HEK293 (cell line): ENCODE data around the gene UXS1.

ENCODE experiments used
- CTCF ChIA-PET: fragments of 350-600 bp; formaldehyde crosslinking; extraction: SDS; loops from one replicate; lab custom pipeline; 2021; ENCODE audit warnings: antibody characterized with exemption; lab: Yijun Ruan, JAX
- POLR2A ChIA-PET: fragments of 300-600 bp; formaldehyde crosslinking; extraction: SDS; loops from one replicate; lab custom pipeline; 2020; ENCODE audit warnings: antibody characterized with exemption, inconsistent platforms; lab: Yijun Ruan, JAX
- H3K27ac ChIP-seq: fragments of 200-500 bp; sonication (Bioruptor generic); 2 replicates; pipeline ENCODE4 v1.5.1; 2014; ENCODE audit warnings: low read depth, low read length, control low read depth, inconsistent platforms; ENCODE audit errors: extremely low read depth
- H3K36me3 ChIP-seq, 2 experiments: fragments of 200-500 bp in 1 of 2; sonication (Bioruptor generic) in 1 of 2; 1 replicate in 1 of 2; 2 replicates in 1 of 2; pipeline ENCODE4 v1.5.1; 2014 to 2017; ENCODE audit warnings: inconsistent platforms in 2 of 2, low read length in 2 of 2; ENCODE audit not compliant: control insufficient read depth in 2 of 2, insufficient read depth in 1 of 2
- H3K4me1 ChIP-seq: fragments of 200-500 bp; sonication (Bioruptor generic); 2 replicates; pipeline ENCODE4 v1.5.1; 2014; ENCODE audit warnings: mild to moderate bottlenecking, low read length, inconsistent platforms; ENCODE audit not compliant: control insufficient read depth, insufficient read depth
- H3K4me3 ChIP-seq: 2 replicates; pipeline ENCODE4 v1.5.1; 2011; ENCODE audit warnings: low read depth, mild to moderate bottlenecking, control low read depth, low read length, moderate library complexity
- H3K9me3 ChIP-seq: fragments of 200-500 bp; sonication (Bioruptor generic); 2 replicates; pipeline ENCODE4 v1.5.1; 2014; ENCODE audit warnings: low read depth, low read length, inconsistent platforms; ENCODE audit not compliant: control insufficient read depth, insufficient read depth
- ELK4 ChIP-seq: IDR thresholded peaks from 2 replicates; pipeline ENCODE4 v1.6.1; 2011; ENCODE audit warnings: mild to moderate bottlenecking, low read depth, low read length, borderline replicate concordance
- GLI4 ChIP-seq: fragments of 450-650 bp; formaldehyde crosslinking; IDR thresholded peaks from 2 replicates; pipeline ENCODE4 v1.5.1; 2016; ENCODE audit warnings: missing biosample characterization, missing genetic modification characterization
- KLF10 ChIP-seq: fragments of 450-650 bp; IDR thresholded peaks from 2 replicates; pipeline ENCODE4 v1.5.1; 2018; ENCODE audit warnings: missing biosample characterization, mild to moderate bottlenecking, missing genetic modification characterization
- KLF16 ChIP-seq: fragments of 450-650 bp; formaldehyde crosslinking; IDR thresholded peaks from 2 replicates; pipeline ENCODE4 v1.5.1; 2017; ENCODE audit warnings: missing biosample characterization, missing genetic modification characterization
- RBAK ChIP-seq: fragments of 450-650 bp; formaldehyde crosslinking; IDR thresholded peaks from 2 replicates; pipeline ENCODE4 v1.5.1; 2016; ENCODE audit warnings: missing biosample characterization, missing genetic modification characterization
- SCRT2 ChIP-seq: fragments of 450-650 bp; formaldehyde crosslinking; IDR thresholded peaks from 2 replicates; pipeline ENCODE4 v1.5.1; 2016; ENCODE audit warnings: missing biosample characterization, missing genetic modification characterization
- YY1 ChIP-seq: fragments of 450-650 bp; formaldehyde crosslinking; IDR thresholded peaks from 2 replicates; pipeline ENCODE4 v1.5.1; 2018; ENCODE audit warnings: missing biosample characterization, missing genetic modification characterization
- ZBTB49 ChIP-seq: fragments of 450-650 bp; formaldehyde crosslinking; IDR thresholded peaks from 2 replicates; pipeline ENCODE4 v1.5.1; 2016; ENCODE audit warnings: missing biosample characterization, missing genetic modification characterization, low read depth
- ZFP3 ChIP-seq: fragments of 450-650 bp; formaldehyde crosslinking; IDR thresholded peaks from 2 replicates; pipeline ENCODE4 v1.5.1; 2016; ENCODE audit warnings: low read depth, missing biosample characterization, missing genetic modification characterization
- ZFP37 ChIP-seq: fragments of 450-650 bp; formaldehyde crosslinking; IDR thresholded peaks from 2 replicates; pipeline ENCODE4 v1.5.1; 2016; ENCODE audit warnings: missing biosample characterization, missing genetic modification characterization
- ZNF114 ChIP-seq: fragments of 450-650 bp; formaldehyde crosslinking; IDR thresholded peaks from 2 replicates; pipeline ENCODE4 v1.5.0; 2017; ENCODE audit warnings: missing biosample characterization, missing genetic modification characterization
- ZNF121 ChIP-seq: fragments of 450-650 bp; formaldehyde crosslinking; IDR thresholded peaks from 2 replicates; pipeline ENCODE4 v1.5.1; 2016; ENCODE audit warnings: missing biosample characterization, missing genetic modification characterization
- ZNF133 ChIP-seq: fragments of 450-650 bp; formaldehyde crosslinking; IDR thresholded peaks from 2 replicates; pipeline ENCODE4 v1.5.1; 2016; ENCODE audit warnings: missing biosample characterization, missing genetic modification characterization
- ZNF138 ChIP-seq: fragments of 450-650 bp; formaldehyde crosslinking; IDR thresholded peaks from 2 replicates; pipeline ENCODE4 v1.5.1; 2016; ENCODE audit warnings: missing biosample characterization, missing genetic modification characterization, borderline replicate concordance
- ZNF266 ChIP-seq: fragments of 450-650 bp; formaldehyde crosslinking; IDR thresholded peaks from 2 replicates; pipeline ENCODE4 v1.5.1; 2016; ENCODE audit warnings: missing biosample characterization, missing genetic modification characterization, low read depth
- ZNF335 ChIP-seq: fragments of 450-650 bp; formaldehyde crosslinking; conservative IDR thresholded peaks from 2 replicates; pipeline ENCODE4 v1.5.1; 2016; ENCODE audit warnings: missing biosample characterization, missing genetic modification characterization
- ZNF341 ChIP-seq: fragments of 450-650 bp; formaldehyde crosslinking; IDR thresholded peaks from 2 replicates; pipeline ENCODE4; 2016; ENCODE audit warnings: low read depth, missing biosample characterization, missing genetic modification characterization
- ZNF354C ChIP-seq: fragments of 450-650 bp; formaldehyde crosslinking; IDR thresholded peaks from 2 replicates; pipeline ENCODE4 v1.5.1; 2016; ENCODE audit warnings: missing biosample characterization, missing genetic modification characterization, low read depth, borderline replicate concordance
- ZNF624 ChIP-seq: fragments of 450-650 bp; formaldehyde crosslinking; IDR thresholded peaks from 2 replicates; pipeline ENCODE4 v1.5.1; 2017; ENCODE audit warnings: missing biosample characterization, missing genetic modification characterization
- ZNF658 ChIP-seq: fragments of 450-650 bp; formaldehyde crosslinking; IDR thresholded peaks from 2 replicates; pipeline ENCODE4; 2016; ENCODE audit warnings: missing biosample characterization, missing genetic modification characterization
- ZNF776 ChIP-seq: fragments of 450-650 bp; formaldehyde crosslinking; IDR thresholded peaks from 2 replicates; pipeline ENCODE4 v1.5.0; 2017; ENCODE audit warnings: missing biosample characterization, missing genetic modification characterization, borderline replicate concordance
- ZSCAN23 ChIP-seq: fragments of 450-650 bp; formaldehyde crosslinking; IDR thresholded peaks from 2 replicates; pipeline ENCODE4 v1.5.1; 2016; ENCODE audit warnings: missing biosample characterization, missing genetic modification characterization
- ZXDB ChIP-seq: fragments of 450-650 bp; formaldehyde crosslinking; IDR thresholded peaks from 2 replicates; pipeline ENCODE4 v1.5.1; 2016; ENCODE audit warnings: missing biosample characterization, missing genetic modification characterization

Gene UXS1

GRCh38 chr2:106130251-106130998 is 63.7 kb downstream of the UXS1 start:
- Histone ChIP-seq H3K36me3 (peaks cover 0 to 28% of the 10 kb centered on the region in 2 experiments; a peak in 2 of 3 replicates), H3K4me1 (peaks cover 5% of the 10 kb centered on the region; the same call in 1 of the 2 replicates), H3K9me3 (no peaks in the 10 kb centered on the region), H3K27ac (no peak overlapping the region), H3K4me3 (no peak overlapping the region)
- CTCF ChIA-PET: interaction anchor here (0.6 to 0.7 kb wide), 2 partner anchors 64 to 413 kb away, joined by 3 to 4 read pairs; no protein-coding TSS in a partner anchor
- no peak for TF ChIP-seq YY1 (tag by site-specific recombination)
- no peak for TF ChIP-seq ZFP3
- no peak for TF ChIP-seq KLF16
- no peak for TF ChIP-seq GLI4 (tag by site-specific recombination)
- no peak for TF ChIP-seq ZNF658 (tag by site-specific recombination)
- no peak for TF ChIP-seq ZNF335
- TF ChIP-seq ZXDB (tag by site-specific recombination): no peak
- no peak for TF ChIP-seq ZSCAN23 (tag by site-specific recombination)
- no peak for TF ChIP-seq ZNF138 (tag by site-specific recombination)
- no peak for TF ChIP-seq SCRT2
- no peak for TF ChIP-seq ZNF266 (tag by site-specific recombination)
- TF ChIP-seq ZFP37 (tag by site-specific recombination): no peak
- no peak for TF ChIP-seq RBAK (tag by site-specific recombination)
- TF ChIP-seq, all 188 proteins: peak for 0
- POLR2A ChIA-PET: no interaction called here

GRCh38 chr2:106129592-106129991 is 64.5 kb downstream of the UXS1 start:
- CTCF ChIA-PET: interaction anchor here (0.7 kb wide), 2 partner anchors 65 to 411 kb away, joined by 3 to 4 read pairs; no protein-coding TSS in a partner anchor
- Histone ChIP-seq H3K4me3 (no peak overlapping the region), H3K36me3 (peaks cover 0 to 35% of the 10 kb centered on the region in 2 experiments; a peak in 2 of 3 replicates), H3K27ac (no peak overlapping the region), H3K9me3 (no peaks in the 10 kb centered on the region), H3K4me1 (peaks cover 5% of the 10 kb centered on the region; the same call in 1 of the 2 replicates)
- POLR2A ChIA-PET: no interaction called here
- TF ChIP-seq ZNF776 (tag by site-specific recombination): no peak
- no peak for TF ChIP-seq ZSCAN23 (tag by site-specific recombination)
- TF ChIP-seq ZNF341 (tag by site-specific recombination): no peak
- TF ChIP-seq ZNF133 (tag by site-specific recombination): no peak
- no peak for TF ChIP-seq ELK4
- no peak for TF ChIP-seq ZBTB49
- TF ChIP-seq KLF10 (tag by site-specific recombination): no peak
- TF ChIP-seq ZNF624: no peak
- no peak for TF ChIP-seq ZNF114 (tag by site-specific recombination)
- TF ChIP-seq ZNF354C (tag by site-specific recombination): no peak
- no peak for TF ChIP-seq ZNF121
